Progenitor cell of endocrine pancreas (in vitro differentiated cells): Measurements from ENCODE around the gene NAT14. TPM values are rescaled to one million over a fixed set of nuclear protein-coding genes. Genes with fewer than 3 reads are reported as not detected.

Experiments used
- total RNA-seq: library from RNA; stranded (reverse); gene quantifications from 2 replicates; pipeline ENCODE4 v1.2.1, GENCODE V29; 2021

NAT14 gene
- total RNA-seq, 1 donor from 2014 or later: 69.7 TPM

Other genes with a start within 250 kb of the NAT14 start
- gene PPP6R1, start 226.2 kb upstream of the NAT14 start, total RNA-seq: 70.9 and 72.3 TPM in 2 replicates
- gene HSPBP1, start 205.1 kb upstream of the NAT14 start, total RNA-seq: 46.1 and 46.9 TPM in 2 replicates
- gene BRSK1, start 201.2 kb upstream of the NAT14 start, total RNA-seq: 67.6 and 68.7 TPM in 2 replicates
- gene TMEM150B, start 159.8 kb upstream of the NAT14 start, total RNA-seq: not detected in 2 replicates
- 68.4 and 68.6 TPM in 2 replicates for gene KMT5C, start 145.3 kb upstream of the NAT14 start, total RNA-seq
- gene COX6B2, start 130.5 kb upstream of the NAT14 start, total RNA-seq: not detected in 2 replicates
- 0.09 TPM in 1 of 2 replicates, not detected in the other for gene GARIN5B, start 121.9 kb upstream of the NAT14 start, total RNA-seq
- gene IL11, start 114.7 kb upstream of the NAT14 start, total RNA-seq: 2.2 and 2.8 TPM in 2 replicates
- 2.3 and 4.3 TPM in 2 replicates for gene TMEM190, start 108.4 kb upstream of the NAT14 start, total RNA-seq
- 5.0 and 5.6 TPM in 2 replicates for gene TMEM238, start 100.9 kb upstream of the NAT14 start, total RNA-seq
- 1,450 and 1,547 TPM in 2 replicates for gene RPL28, start 99.3 kb upstream of the NAT14 start, total RNA-seq
- 69.9 and 77.2 TPM in 2 replicates for gene UBE2S, start 77.4 kb upstream of the NAT14 start, total RNA-seq
- gene SHISA7, start 41.9 kb upstream of the NAT14 start, total RNA-seq: 0.10 TPM in 1 of 2 replicates, not detected in the other
- 36.3 and 36.6 TPM in 2 replicates for gene ISOC2, start 23.5 kb upstream of the NAT14 start, total RNA-seq
- not detected in 2 replicates for gene C19orf85, start 20.4 kb upstream of the NAT14 start, total RNA-seq
- gene ZNF628, start 8.6 kb upstream of the NAT14 start, total RNA-seq: 12.9 and 16.8 TPM in 2 replicates
- gene SSC5D, start 3.2 kb downstream of the NAT14 start, total RNA-seq: 1.1 and 1.6 TPM in 2 replicates
- 1.9 and 2.3 TPM in 2 replicates for gene SBK2, start 51.9 kb downstream of the NAT14 start, total RNA-seq
- gene SBK3, start 60.4 kb downstream of the NAT14 start, total RNA-seq: 0.64 TPM in 1 of 2 replicates, not detected in the other
- 26.6 and 29.1 TPM in 2 replicates for gene ZNF579, start 95.7 kb downstream of the NAT14 start, total RNA-seq
- gene FIZ1, start 114.3 kb downstream of the NAT14 start, total RNA-seq: 35.5 and 39.0 TPM in 2 replicates
- 7.9 and 8.5 TPM in 2 replicates for gene ZNF524, start 115.1 kb downstream of the NAT14 start, total RNA-seq
- gene ZNF865, start 120.5 kb downstream of the NAT14 start, total RNA-seq: 19.0 and 19.9 TPM in 2 replicates
- 14.6 and 15.3 TPM in 2 replicates for gene ZNF784, start 139.4 kb downstream of the NAT14 start, total RNA-seq
- gene ZNF580, start 155.8 kb downstream of the NAT14 start, total RNA-seq: 45.9 and 46.2 TPM in 2 replicates
- 38.8 and 40.1 TPM in 2 replicates for gene ZNF581, start 158.5 kb downstream of the NAT14 start, total RNA-seq
- gene CCDC106, start 163.0 kb downstream of the NAT14 start, total RNA-seq: 23.0 and 23.9 TPM in 2 replicates
- gene U2AF2, start 169.8 kb downstream of the NAT14 start, total RNA-seq: 275 and 281 TPM in 2 replicates
- gene EPN1, start 190.0 kb downstream of the NAT14 start, total RNA-seq: 115 and 118 TPM in 2 replicates